ENCODE measurements around the gene SPATC1L. TPM values are rescaled to one million over a fixed set of nuclear protein-coding genes. Genes with fewer than 3 reads are reported as not detected.

Gene SPATC1L
- polyA plus RNA-seq, 10 donors = 4.2 to 14.9 (median 10.8) TPM

- DNase-seq = no peak
These were observed 62.7 kb downstream of the SPATC1L start for GRCh38 chr21:46121286-46122221.

GRCh38 chr21:46120301-46121285 lies 63.7 kb downstream of the SPATC1L start:
- no peak for DNase-seq

GRCh38 chr21:46119637-46120271 lies 64.5 kb downstream of the SPATC1L start:
- DNase-seq = no peak

- DNase-seq = no peak
These were observed 65.1 kb downstream of the SPATC1L start for GRCh38 chr21:46119144-46119636.

GRCh38 chr21:46118316-46119143 lies 65.7 kb downstream of the SPATC1L start:
- DNase-seq = no peak

- DNase-seq = no peak
These were observed 66.5 kb downstream of the SPATC1L start for GRCh38 chr21:46117586-46118315.

GRCh38 chr21:46116776-46117585 lies 67.3 kb downstream of the SPATC1L start:
- DNase-seq = no peak

- DNase-seq = no peak
These were observed 68.0 kb downstream of the SPATC1L start for GRCh38 chr21:46116189-46116775.

- no peak for DNase-seq
These were observed 68.6 kb downstream of the SPATC1L start for GRCh38 chr21:46115441-46116188.

- no peak for DNase-seq
These were observed 69.3 kb downstream of the SPATC1L start for GRCh38 chr21:46114963-46115362.

GRCh38 chr21:46113497-46114176 lies 70.6 kb downstream of the SPATC1L start:
- DNase-seq = no peak

- peak in 1 of 3 donors; percentile 2 for DNase-seq
These were observed 71.5 kb downstream of the SPATC1L start for GRCh38 chr21:46112725-46113215.

GRCh38 chr21:46111857-46112724 lies 72.2 kb downstream of the SPATC1L start:
- no peak for DNase-seq

- no peak for DNase-seq
These were observed 73.1 kb downstream of the SPATC1L start for GRCh38 chr21:46111193-46111571.

All from muscle of back (tissue), 11 donors.